ENCODE measurements around the gene SLC39A3. TPM values are rescaled to one million over a fixed set of nuclear protein-coding genes. Genes with fewer than 3 reads are reported as not detected.

The SLC39A3 gene
- total and polyA plus RNA-seq, 2 of the 8 experiments (the other 6 are each of a cell fraction or from before 2014, with no cell fraction given), result 33.0 to 52.9 TPM

DNA sequence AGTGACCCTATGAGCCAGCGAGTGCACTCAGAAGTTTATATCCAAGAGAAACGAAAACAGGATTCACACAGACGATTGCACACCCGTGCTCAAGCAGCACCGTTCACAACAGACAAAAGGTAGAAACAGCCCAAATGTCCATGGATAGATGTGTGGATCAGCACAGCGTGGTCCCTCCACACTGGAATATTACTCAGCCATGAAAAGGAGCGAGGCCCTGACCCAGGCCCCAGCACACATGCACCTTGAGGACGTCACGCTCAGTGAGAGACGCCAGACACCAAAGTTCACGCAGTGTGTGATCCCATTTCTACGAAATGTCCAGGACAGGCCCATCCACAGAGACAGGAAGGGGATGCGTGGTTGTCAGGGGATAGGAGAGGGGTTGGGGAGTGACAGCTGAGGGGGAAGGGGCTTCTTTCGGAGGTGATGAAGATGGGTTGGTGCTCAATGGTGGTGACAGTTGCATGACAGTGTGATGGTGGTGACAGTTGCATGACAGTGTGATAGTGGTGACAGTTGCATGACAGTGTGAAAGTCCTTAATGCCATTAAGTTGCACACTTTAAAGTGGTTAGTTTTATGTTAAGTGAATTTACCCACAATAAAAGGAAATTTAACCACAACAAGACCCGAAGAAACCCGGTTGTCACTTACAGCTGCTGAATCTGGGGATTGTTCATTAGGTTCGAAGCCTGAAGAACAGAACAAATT, 18.9 kb upstream of the SLC39A3 start (continued):
- TF ChIP-seq, protein P1, sequence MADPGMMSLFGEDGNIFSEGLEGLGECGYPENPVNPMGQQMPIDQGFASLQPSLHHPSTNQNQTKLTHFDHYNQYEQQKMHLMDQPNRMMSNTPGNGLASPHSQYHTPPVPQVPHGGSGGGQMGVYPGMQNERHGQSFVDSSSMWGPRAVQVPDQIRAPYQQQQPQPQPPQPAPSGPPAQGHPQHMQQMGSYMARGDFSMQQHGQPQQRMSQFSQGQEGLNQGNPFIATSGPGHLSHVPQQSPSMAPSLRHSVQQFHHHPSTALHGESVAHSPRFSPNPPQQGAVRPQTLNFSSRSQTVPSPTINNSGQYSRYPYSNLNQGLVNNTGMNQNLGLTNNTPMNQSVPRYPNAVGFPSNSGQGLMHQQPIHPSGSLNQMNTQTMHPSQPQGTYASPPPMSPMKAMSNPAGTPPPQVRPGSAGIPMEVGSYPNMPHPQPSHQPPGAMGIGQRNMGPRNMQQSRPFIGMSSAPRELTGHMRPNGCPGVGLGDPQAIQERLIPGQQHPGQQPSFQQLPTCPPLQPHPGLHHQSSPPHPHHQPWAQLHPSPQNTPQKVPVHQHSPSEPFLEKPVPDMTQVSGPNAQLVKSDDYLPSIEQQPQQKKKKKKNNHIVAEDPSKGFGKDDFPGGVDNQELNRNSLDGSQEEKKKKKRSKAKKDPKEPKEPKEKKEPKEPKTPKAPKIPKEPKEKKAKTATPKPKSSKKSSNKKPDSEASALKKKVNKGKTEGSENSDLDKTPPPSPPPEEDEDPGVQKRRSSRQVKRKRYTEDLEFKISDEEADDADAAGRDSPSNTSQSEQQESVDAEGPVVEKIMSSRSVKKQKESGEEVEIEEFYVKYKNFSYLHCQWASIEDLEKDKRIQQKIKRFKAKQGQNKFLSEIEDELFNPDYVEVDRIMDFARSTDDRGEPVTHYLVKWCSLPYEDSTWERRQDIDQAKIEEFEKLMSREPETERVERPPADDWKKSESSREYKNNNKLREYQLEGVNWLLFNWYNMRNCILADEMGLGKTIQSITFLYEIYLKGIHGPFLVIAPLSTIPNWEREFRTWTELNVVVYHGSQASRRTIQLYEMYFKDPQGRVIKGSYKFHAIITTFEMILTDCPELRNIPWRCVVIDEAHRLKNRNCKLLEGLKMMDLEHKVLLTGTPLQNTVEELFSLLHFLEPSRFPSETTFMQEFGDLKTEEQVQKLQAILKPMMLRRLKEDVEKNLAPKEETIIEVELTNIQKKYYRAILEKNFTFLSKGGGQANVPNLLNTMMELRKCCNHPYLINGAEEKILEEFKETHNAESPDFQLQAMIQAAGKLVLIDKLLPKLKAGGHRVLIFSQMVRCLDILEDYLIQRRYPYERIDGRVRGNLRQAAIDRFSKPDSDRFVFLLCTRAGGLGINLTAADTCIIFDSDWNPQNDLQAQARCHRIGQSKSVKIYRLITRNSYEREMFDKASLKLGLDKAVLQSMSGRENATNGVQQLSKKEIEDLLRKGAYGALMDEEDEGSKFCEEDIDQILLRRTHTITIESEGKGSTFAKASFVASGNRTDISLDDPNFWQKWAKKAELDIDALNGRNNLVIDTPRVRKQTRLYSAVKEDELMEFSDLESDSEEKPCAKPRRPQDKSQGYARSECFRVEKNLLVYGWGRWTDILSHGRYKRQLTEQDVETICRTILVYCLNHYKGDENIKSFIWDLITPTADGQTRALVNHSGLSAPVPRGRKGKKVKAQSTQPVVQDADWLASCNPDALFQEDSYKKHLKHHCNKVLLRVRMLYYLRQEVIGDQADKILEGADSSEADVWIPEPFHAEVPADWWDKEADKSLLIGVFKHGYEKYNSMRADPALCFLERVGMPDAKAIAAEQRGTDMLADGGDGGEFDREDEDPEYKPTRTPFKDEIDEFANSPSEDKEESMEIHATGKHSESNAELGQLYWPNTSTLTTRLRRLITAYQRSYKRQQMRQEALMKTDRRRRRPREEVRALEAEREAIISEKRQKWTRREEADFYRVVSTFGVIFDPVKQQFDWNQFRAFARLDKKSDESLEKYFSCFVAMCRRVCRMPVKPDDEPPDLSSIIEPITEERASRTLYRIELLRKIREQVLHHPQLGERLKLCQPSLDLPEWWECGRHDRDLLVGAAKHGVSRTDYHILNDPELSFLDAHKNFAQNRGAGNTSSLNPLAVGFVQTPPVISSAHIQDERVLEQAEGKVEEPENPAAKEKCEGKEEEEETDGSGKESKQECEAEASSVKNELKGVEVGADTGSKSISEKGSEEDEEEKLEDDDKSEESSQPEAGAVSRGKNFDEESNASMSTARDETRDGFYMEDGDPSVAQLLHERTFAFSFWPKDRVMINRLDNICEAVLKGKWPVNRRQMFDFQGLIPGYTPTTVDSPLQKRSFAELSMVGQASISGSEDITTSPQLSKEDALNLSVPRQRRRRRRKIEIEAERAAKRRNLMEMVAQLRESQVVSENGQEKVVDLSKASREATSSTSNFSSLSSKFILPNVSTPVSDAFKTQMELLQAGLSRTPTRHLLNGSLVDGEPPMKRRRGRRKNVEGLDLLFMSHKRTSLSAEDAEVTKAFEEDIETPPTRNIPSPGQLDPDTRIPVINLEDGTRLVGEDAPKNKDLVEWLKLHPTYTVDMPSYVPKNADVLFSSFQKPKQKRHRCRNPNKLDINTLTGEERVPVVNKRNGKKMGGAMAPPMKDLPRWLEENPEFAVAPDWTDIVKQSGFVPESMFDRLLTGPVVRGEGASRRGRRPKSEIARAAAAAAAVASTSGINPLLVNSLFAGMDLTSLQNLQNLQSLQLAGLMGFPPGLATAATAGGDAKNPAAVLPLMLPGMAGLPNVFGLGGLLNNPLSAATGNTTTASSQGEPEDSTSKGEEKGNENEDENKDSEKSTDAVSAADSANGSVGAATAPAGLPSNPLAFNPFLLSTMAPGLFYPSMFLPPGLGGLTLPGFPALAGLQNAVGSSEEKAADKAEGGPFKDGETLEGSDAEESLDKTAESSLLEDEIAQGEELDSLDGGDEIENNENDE (IDR thresholded peaks at IDR 0.05; ENCODE audit: insufficient replicate concordance, low read length), result no peak
- no peak for TF ChIP-seq CBX8 (IDR thresholded peaks at IDR 0.05; ENCODE audit: borderline replicate concordance, low read depth, low read length)
- no peak for TF ChIP-seq HDAC6 (IDR thresholded peaks at IDR 0.05; ENCODE audit: low read depth, low read length)
- TF ChIP-seq SP4 (IDR thresholded peaks at IDR 0.05; ENCODE audit: low read length), result no peak
- TF ChIP-seq, protein P2, sequence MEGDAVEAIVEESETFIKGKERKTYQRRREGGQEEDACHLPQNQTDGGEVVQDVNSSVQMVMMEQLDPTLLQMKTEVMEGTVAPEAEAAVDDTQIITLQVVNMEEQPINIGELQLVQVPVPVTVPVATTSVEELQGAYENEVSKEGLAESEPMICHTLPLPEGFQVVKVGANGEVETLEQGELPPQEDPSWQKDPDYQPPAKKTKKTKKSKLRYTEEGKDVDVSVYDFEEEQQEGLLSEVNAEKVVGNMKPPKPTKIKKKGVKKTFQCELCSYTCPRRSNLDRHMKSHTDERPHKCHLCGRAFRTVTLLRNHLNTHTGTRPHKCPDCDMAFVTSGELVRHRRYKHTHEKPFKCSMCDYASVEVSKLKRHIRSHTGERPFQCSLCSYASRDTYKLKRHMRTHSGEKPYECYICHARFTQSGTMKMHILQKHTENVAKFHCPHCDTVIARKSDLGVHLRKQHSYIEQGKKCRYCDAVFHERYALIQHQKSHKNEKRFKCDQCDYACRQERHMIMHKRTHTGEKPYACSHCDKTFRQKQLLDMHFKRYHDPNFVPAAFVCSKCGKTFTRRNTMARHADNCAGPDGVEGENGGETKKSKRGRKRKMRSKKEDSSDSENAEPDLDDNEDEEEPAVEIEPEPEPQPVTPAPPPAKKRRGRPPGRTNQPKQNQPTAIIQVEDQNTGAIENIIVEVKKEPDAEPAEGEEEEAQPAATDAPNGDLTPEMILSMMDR (IDR thresholded peaks at IDR 0.05; ENCODE audit: control extremely low read depth in 1 of 3, insufficient read depth in 1 of 3, low read depth in 1 of 3, low read length in 3 of 3), result no peak
- no peak for TF ChIP-seq KDM4A (IDR thresholded peaks at IDR 0.05; ENCODE audit: low read depth, low read length, severe bottlenecking)

All from H1 (cell line).